SU-DHL-6 (cell line): ENCODE measurements around the gene ZFP36L1.

Source experiments
- H2AFZ ChIP-seq: fragments of 200-600 bp; sonication (generic); 2 replicates; pipeline ENCODE4 v1.6.1; 2014; ENCODE audit warnings: low read depth, mild to moderate bottlenecking, moderate library complexity, mixed read lengths, antibody characterized with exemption, low read length; ENCODE audit not compliant: severe bottlenecking
- H3F3A ChIP-seq: fragments of 200-600 bp; shearing (Covaris generic); 2 replicates; pipeline ENCODE4 v1.6.0; 2016; ENCODE audit warnings: antibody characterized with exemption, mild to moderate bottlenecking; ENCODE audit not compliant: insufficient read depth
- H3K27ac ChIP-seq: fragments of 200-600 bp; sonication (generic); 2 replicates; pipeline ENCODE4 v1.5.1; 2016; ENCODE audit warnings: low read depth, mild to moderate bottlenecking, low read length, moderate library complexity, mixed read lengths
- H3K27me3 ChIP-seq: fragments of 200-600 bp; sonication (generic), shearing (Covaris generic); 2 replicates; pipeline ENCODE4 v1.6.0; 2014; ENCODE audit warnings: mild to moderate bottlenecking, low read length
- H3K36me3 ChIP-seq: fragments of 200-600 bp; sonication (generic); 2 replicates; pipeline ENCODE4 v1.6.1; 2014; ENCODE audit warnings: mild to moderate bottlenecking, low read length, mixed read lengths
- H3K4me2 ChIP-seq: fragments of 300-600, 200-600 bp; shearing (Covaris generic), sonication (generic); 2 replicates; pipeline ENCODE4 v1.6.0; 2014; ENCODE audit warnings: low read length, low read depth, mild to moderate bottlenecking; ENCODE audit not compliant: poor library complexity, severe bottlenecking
- H3K4me3 ChIP-seq: fragments of 200-600 bp; sonication (generic); 2 replicates; pipeline ENCODE4 v1.5.1; 2014; ENCODE audit warnings: antibody characterized with exemption, low read length, mild to moderate bottlenecking, mixed read lengths; ENCODE audit not compliant: insufficient read depth, poor library complexity, severe bottlenecking
- H3K79me2 ChIP-seq: fragments of 200-600 bp; sonication (generic); 2 replicates; pipeline ENCODE4 v1.6.1; 2014; ENCODE audit warnings: mild to moderate bottlenecking, low read length, moderate library complexity; ENCODE audit not compliant: insufficient read depth
- H3K9ac ChIP-seq: fragments of 200-600 bp; sonication (generic); 2 replicates; pipeline ENCODE4 v1.7.0; 2014; ENCODE audit warnings: mild to moderate bottlenecking, low read length
- H3K9me2 ChIP-seq: fragments of 200-600 bp; sonication (generic); replicated peaks from 2 replicates; pipeline ENCODE4 v1.6.1; 2014; ENCODE audit warnings: low read length; ENCODE audit not compliant: insufficient read depth
- H3K9me3 ChIP-seq: fragments of 200-600 bp; sonication (generic); 2 replicates; pipeline ENCODE4 v1.6.1; 2014; ENCODE audit warnings: low read length, mixed read lengths; ENCODE audit not compliant: insufficient read depth
- H4K20me1 ChIP-seq: fragments of 200-600 bp; sonication (generic); 2 replicates; pipeline ENCODE4 v1.6.1; 2014; ENCODE audit warnings: low read depth, mild to moderate bottlenecking, antibody characterized with exemption, low read length, moderate library complexity, mixed read lengths
- EZH2phosphoT487 ChIP-seq: fragments of 200-600 bp; sonication (generic), shearing (Covaris generic); conservative IDR thresholded peaks from 2 replicates; pipeline ENCODE4 v1.6.1; 2018; ENCODE audit warnings: mild to moderate bottlenecking, antibody characterized with exemption, low read length, moderate library complexity, mixed read lengths
- TF ChIP-seq, protein P1 (sequence below): fragments of 200-600 bp; sonication (generic); IDR thresholded peaks from one replicate; pipeline ENCODE4 v1.5.1; 2017; ENCODE audit warnings: antibody characterized with exemption, mild to moderate bottlenecking, low read length, moderate library complexity; ENCODE audit not compliant: insufficient read depth, poor library complexity, severe bottlenecking

The ZFP36L1 gene

DNA sequence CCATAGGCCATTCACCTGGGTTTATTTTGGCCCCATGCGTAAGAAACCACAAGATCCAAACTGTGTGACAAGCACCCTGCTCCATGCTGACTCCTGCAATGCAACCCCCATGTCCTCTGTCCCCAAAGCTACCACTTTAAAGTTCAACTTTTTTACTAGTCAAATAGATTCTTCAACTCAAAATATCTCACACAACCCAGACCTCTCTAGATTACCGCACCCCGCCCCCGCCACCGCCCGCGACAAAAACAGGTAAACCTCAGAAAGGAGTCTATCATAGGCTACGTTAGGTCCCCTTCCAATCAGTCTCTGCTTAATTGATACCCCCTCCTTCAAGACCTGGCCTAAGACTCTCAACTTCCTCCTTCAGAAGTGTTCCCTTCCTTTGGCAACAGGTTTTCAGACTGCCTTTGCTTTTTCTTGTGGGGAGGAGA is 2.2 kb downstream of the ZFP36L1 start:
- peak overlapping the region; percentile 98 for H3K4me2 ChIP-seq
- peaks cover 89% of the 10 kb centered on the region for H3F3A ChIP-seq
- H3K36me3 ChIP-seq = peaks cover 46% of the 10 kb centered on the region
- no peaks in the 10 kb centered on the region for H3K27me3 ChIP-seq
- peak overlapping the region; percentile 99 for H3K9ac ChIP-seq
- peaks cover 33% of the 10 kb centered on the region for H4K20me1 ChIP-seq
- H3K9me2 ChIP-seq = no peaks in the 10 kb centered on the region
- H2AFZ ChIP-seq = no peak overlapping the region
- H3K9me3 ChIP-seq = no peaks in the 10 kb centered on the region
- H3K4me3 ChIP-seq = peak overlapping the region; percentile 99
- no peak for TF ChIP-seq EZH2phosphoT487
- TF ChIP-seq, protein P1, sequence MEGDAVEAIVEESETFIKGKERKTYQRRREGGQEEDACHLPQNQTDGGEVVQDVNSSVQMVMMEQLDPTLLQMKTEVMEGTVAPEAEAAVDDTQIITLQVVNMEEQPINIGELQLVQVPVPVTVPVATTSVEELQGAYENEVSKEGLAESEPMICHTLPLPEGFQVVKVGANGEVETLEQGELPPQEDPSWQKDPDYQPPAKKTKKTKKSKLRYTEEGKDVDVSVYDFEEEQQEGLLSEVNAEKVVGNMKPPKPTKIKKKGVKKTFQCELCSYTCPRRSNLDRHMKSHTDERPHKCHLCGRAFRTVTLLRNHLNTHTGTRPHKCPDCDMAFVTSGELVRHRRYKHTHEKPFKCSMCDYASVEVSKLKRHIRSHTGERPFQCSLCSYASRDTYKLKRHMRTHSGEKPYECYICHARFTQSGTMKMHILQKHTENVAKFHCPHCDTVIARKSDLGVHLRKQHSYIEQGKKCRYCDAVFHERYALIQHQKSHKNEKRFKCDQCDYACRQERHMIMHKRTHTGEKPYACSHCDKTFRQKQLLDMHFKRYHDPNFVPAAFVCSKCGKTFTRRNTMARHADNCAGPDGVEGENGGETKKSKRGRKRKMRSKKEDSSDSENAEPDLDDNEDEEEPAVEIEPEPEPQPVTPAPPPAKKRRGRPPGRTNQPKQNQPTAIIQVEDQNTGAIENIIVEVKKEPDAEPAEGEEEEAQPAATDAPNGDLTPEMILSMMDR = no peak
- H3K79me2 ChIP-seq = peaks cover 39% of the 10 kb centered on the region
- peak overlapping the region; percentile 98 for H3K27ac ChIP-seq

- H3K27ac ChIP-seq = peak overlapping the region; percentile 98
- H2AFZ ChIP-seq = no peak overlapping the region
- peaks cover 46% of the 10 kb centered on the region for H3K36me3 ChIP-seq
- H3K79me2 ChIP-seq = peaks cover 39% of the 10 kb centered on the region
- H3K4me3 ChIP-seq = peak overlapping the region; percentile 99
- H3K27me3 ChIP-seq = no peaks in the 10 kb centered on the region
- peak overlapping the region; percentile 99 for H3K9ac ChIP-seq
- peaks cover 33% of the 10 kb centered on the region for H4K20me1 ChIP-seq
- H3K4me2 ChIP-seq = peak overlapping the region; percentile 98
- H3F3A ChIP-seq = peaks cover 90% of the 10 kb centered on the region
- TF ChIP-seq, protein P1 = no peak
- no peak for TF ChIP-seq EZH2phosphoT487
- no peaks in the 10 kb centered on the region for H3K9me2 ChIP-seq
- no peaks in the 10 kb centered on the region for H3K9me3 ChIP-seq
These were observed 2.8 kb downstream of the ZFP36L1 start for GRCh38 chr14:68789821-68790643.

- Histone ChIP-seq H3K9me3 (no peaks in the 10 kb centered on the region), H3K4me2 (peak overlapping the region; percentile 98), H3K27me3 (no peaks in the 10 kb centered on the region), H3K9ac (peak overlapping the region; percentile 99), H3K36me3 (peaks cover 46% of the 10 kb centered on the region), H3K27ac (peak overlapping the region; percentile 98), H3K9me2 (no peaks in the 10 kb centered on the region), H3F3A (peaks cover 85% of the 10 kb centered on the region), H3K79me2 (peaks cover 39% of the 10 kb centered on the region), H4K20me1 (peaks cover 33% of the 10 kb centered on the region), H3K4me3 (peak overlapping the region; percentile 99), H2AFZ (no peak overlapping the region)
- TF ChIP-seq EZH2phosphoT487 = no peak
- TF ChIP-seq, protein P1 = peak; percentile 67
These were observed 3.7 kb downstream of the ZFP36L1 start for GRCh38 chr14:68788996-68789820.
